Adrenal gland (tissue), 12 donors: ENCODE data around the gene ISX. TPM values are rescaled to one million over a fixed set of nuclear protein-coding genes. Genes with fewer than 3 reads are reported as not detected.

Experiments used
- DNase-seq, 7 donors: peaks; one replicate each; pipeline ENCODE4 v3.0.0-alpha.2; 2019 to 2020
- H3K27ac ChIP-seq, 5 donors: fragments of 200-600 bp; sonication (generic) in 4 of 5; 1 replicate in 3 of 5; 2 replicates in 2 of 5; pipeline versions ENCODE4 v1.5.1 to v1.8.0; 2016 to 2020; ENCODE audit warnings: mild to moderate bottlenecking in 1 of 5
- H3K27me3 ChIP-seq: fragments of 200-600 bp; 2 replicates; pipeline ENCODE4 v1.8.0; 2021
- H3K36me3 ChIP-seq, 2 donors: fragments of 200-600 bp; replicated peaks in 1 of 2; 1 replicate in 1 of 2; 2 replicates in 1 of 2; pipeline versions ENCODE4 v1.5.1 to v1.8.0; 2018 to 2022
- H3K4me1 ChIP-seq, 2 donors: fragments of 200-600 bp; replicated peaks in 1 of 2; 1 replicate in 1 of 2; 2 replicates in 1 of 2; pipeline versions ENCODE4 v1.5.1 to v1.8.0; 2018 to 2021
- H3K4me3 ChIP-seq, 4 donors: fragments of 200-600 bp; sonication (generic) in 3 of 4; one replicate each; pipeline ENCODE4 v1.5.1; 2016 to 2018
- H3K9me3 ChIP-seq, 3 donors: fragments of 200-600 bp; sonication (generic) in 1 of 3; replicated peaks in 1 of 3; 1 replicate in 2 of 3; 2 replicates in 1 of 3; pipeline versions ENCODE4 v1.5.1 to v1.8.0; 2016 to 2021
- CTCF ChIP-seq, 6 experiments: fragments of 450-650 bp in 4 of 6; fragments of 200-600 bp in 2 of 6; sonication (generic) in 1 of 6; IDR thresholded peaks; 1 replicate in 5 of 6; 2 replicates in 1 of 6; pipeline versions ENCODE4 v1.5.1 to v1.8.0; 2016 to 2021; ENCODE audit warnings: antibody characterized with exemption in 6 of 6, mild to moderate bottlenecking in 2 of 6, moderate library complexity in 1 of 6
- POLR2A ChIP-seq, 2 donors: fragments of 450-650 bp; IDR thresholded peaks; one replicate each; pipeline ENCODE4 v1.6.1; 2017; ENCODE audit warnings: antibody characterized with exemption in 2 of 2, mild to moderate bottlenecking in 2 of 2, moderate library complexity in 1 of 2
- WGBS, 4 donors: extraction: QIAGEN DNeasy Blood & Tissue Kit in 2 of 4; methylation state at CpG; one replicate each; pipeline versions ENCODE4 v1.1.5 to v1.1.7; 2013 to 2017; 5-methylcytosine and 5-hydroxymethylcytosine counted together
- intact Hi-C, 2 donors: fragments of 100-400 bp; cut with DNase I; formaldehyde crosslinking; loops; one replicate each; pipeline versions ENCODE4 v1.14.1 to v1.15.0; 2022 to 2023
- polyA plus RNA-seq, 3 donors: library from polyadenylated mRNA; stranded (reverse); fragments of 200-250 nt in 2 of 3; fragments of 350-450 nt in 1 of 3; fragmentation: Illumina TruSeq in 1 of 3; extraction: RNeasy Lipid Tissue Mini Kit (QIAGEN cat#74804) in 1 of 3; gene quantifications; one replicate each; pipeline ENCODE4 v1.2.3, GENCODE V29; 2013 to 2014
- total RNA-seq, 9 donors: library from RNA; depleted of rRNA in 4 of 9; stranded (reverse); fragments of >200 nt in 4 of 9; fragments of 120-200 nt in 1 of 9; fragmentation: NEBNext Ultra II Directional in 1 of 9; extraction: Animal tissue kit (Norgen Biotek cat#: 25700) in 1 of 9; gene quantifications; one replicate each; pipeline versions ENCODE4 v1.1.0 to v1.2.4, GENCODE V29; 2013 to 2023
- donor health status: healthy with polysubstance abuse.
- donor health status: Bipolar disorder and iron deficiency.
- donor health status: DM: yes; HTN: yes; CAD: no.
- donor health status: DM: no; HTN: no; CAD: no.
- donor health status: DM: no; HTN: no; CAD: no.
- donor health status: DM: yes; HTN: yes; CAD: no.

ISX gene
- total and polyA plus RNA-seq, 12 donors, result 0.08 TPM; not detected in 11

GRCh38 chr22:35132568-35132967, 66.6 kb downstream of the ISX start:
- H3K27ac ChIP-seq, result no peak overlapping the region
- intact Hi-C loops, result no loop called here
- no peaks in the 10 kb centered on the region for H3K9me3 ChIP-seq
- no peak overlapping the region for H3K4me3 ChIP-seq
- H3K27me3 ChIP-seq, result no peaks in the 10 kb centered on the region
- no peaks in the 10 kb centered on the region for H3K36me3 ChIP-seq
- TF ChIP-seq CTCF (IDR thresholded peaks at IDR 0.05) (no peak), POLR2A (IDR thresholded peaks at IDR 0.05) (no peak)
- 64 to 91% (median 82%) methylated on average over 2 of the region's 2 CpGs for WGBS, 4 donors
- H3K4me1 ChIP-seq, result no peaks in the 10 kb centered on the region
- DNase-seq, result no peak

GRCh38 chr22:35133702-35134380, 67.9 kb downstream of the ISX start:
- Histone ChIP-seq H3K4me3 (no peak overlapping the region), H3K36me3 (no peaks in the 10 kb centered on the region), H3K4me1 (no peaks in the 10 kb centered on the region), H3K9me3 (no peaks in the 10 kb centered on the region), H3K27ac (no peak overlapping the region), H3K27me3 (no peaks in the 10 kb centered on the region)
- DNase-seq, result no peak
- TF ChIP-seq POLR2A (IDR thresholded peaks at IDR 0.05), result no peak
- TF ChIP-seq CTCF (IDR thresholded peaks at IDR 0.05), result no peak
- 57 to 65% (median 60%) methylated on average over 13 to 14 of the region's 14 CpGs for WGBS, 4 donors
- intact Hi-C loops, result no loop called here

- Histone ChIP-seq H3K27ac (no peak overlapping the region), H3K27me3 (no peaks in the 10 kb centered on the region), H3K36me3 (no peaks in the 10 kb centered on the region), H3K9me3 (no peaks in the 10 kb centered on the region), H3K4me1 (no peaks in the 10 kb centered on the region), H3K4me3 (no peak overlapping the region)
- 0 to 34% (median 27%) methylated on average over 2 to 8 of the region's 8 CpGs for WGBS, 4 donors
- intact Hi-C loops, result no loop called here
- DNase-seq, result no peak
- TF ChIP-seq POLR2A (IDR thresholded peaks at IDR 0.05), result no peak
- no peak for TF ChIP-seq CTCF (IDR thresholded peaks at IDR 0.05)
These were observed 68.7 kb downstream of the ISX start for GRCh38 chr22:35134637-35135036.

GRCh38 chr22:35135165-35135564, 69.2 kb downstream of the ISX start:
- Histone ChIP-seq H3K27ac (no peak overlapping the region), H3K4me1 (no peaks in the 10 kb centered on the region), H3K9me3 (no peaks in the 10 kb centered on the region), H3K27me3 (no peaks in the 10 kb centered on the region), H3K4me3 (no peak overlapping the region), H3K36me3 (no peaks in the 10 kb centered on the region)
- no peak for TF ChIP-seq CTCF (IDR thresholded peaks at IDR 0.05)
- TF ChIP-seq POLR2A (IDR thresholded peaks at IDR 0.05), result no peak
- intact Hi-C loops, result no loop called here
- DNase-seq, result no peak
- 51 to 59% (median 56%) methylated on average over 3 to 5 of the region's 5 CpGs for WGBS, 4 donors

Other genes starting within 250 kb of the ISX start
- 10 to 100 TPM in 7 of 9 donors, 1 to 10 TPM in 2; 5.4 to 26.1 (median 19.9) TPM for gene HMGXB4, start 191.3 kb downstream of the ISX start, total RNA-seq
- 10 to 100 TPM in 1 of 3 donors, 1 to 10 TPM in 2; 5.5 to 19.7 (median 9.0) TPM for gene HMGXB4, start 191.3 kb downstream of the ISX start, polyA plus RNA-seq
- 100 to 1,000 TPM in 5 of 9 donors, 10 to 100 TPM in 4; 57.5 to 188 (median 101) TPM for gene TOM1, start 233.7 kb downstream of the ISX start, total RNA-seq
- gene TOM1, start 233.7 kb downstream of the ISX start, polyA plus RNA-seq, result 100 to 1,000 TPM in 2 of 3 donors, 10 to 100 TPM in 1; 96.5 to 121 (median 111) TPM